GM19452 (cell line): ENCODE data around the gene PHF12.

Source experiments
- ATAC-seq: cut with Tn5 transposase; IDR thresholded peaks from one replicate; pipeline ENCODE4 v1.9.1; 2021; ENCODE audit not compliant: unreplicated experiment

The PHF12 gene

DNA sequence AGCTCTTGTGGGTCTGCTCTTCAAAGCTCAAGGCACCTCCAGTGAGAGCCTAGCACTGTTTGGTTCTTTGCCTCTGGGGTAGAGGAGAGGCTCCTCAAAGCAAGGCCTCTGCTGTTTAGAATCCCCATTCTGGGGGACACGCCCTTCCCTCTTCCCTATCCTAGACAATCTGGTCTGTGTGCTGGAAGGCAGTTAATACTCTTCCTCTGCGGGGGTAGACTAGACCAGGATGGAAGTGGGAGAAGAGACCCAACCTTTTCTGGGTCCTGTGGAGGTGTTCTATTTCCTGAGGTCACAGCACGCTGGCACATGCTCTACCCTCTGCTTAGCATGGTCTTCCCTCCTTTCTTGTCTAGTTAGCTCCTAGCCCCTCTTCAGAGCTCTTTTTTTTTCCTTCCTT is 88.8 kb downstream of the PHF12 start:
- no peak for ATAC-seq

DNA sequence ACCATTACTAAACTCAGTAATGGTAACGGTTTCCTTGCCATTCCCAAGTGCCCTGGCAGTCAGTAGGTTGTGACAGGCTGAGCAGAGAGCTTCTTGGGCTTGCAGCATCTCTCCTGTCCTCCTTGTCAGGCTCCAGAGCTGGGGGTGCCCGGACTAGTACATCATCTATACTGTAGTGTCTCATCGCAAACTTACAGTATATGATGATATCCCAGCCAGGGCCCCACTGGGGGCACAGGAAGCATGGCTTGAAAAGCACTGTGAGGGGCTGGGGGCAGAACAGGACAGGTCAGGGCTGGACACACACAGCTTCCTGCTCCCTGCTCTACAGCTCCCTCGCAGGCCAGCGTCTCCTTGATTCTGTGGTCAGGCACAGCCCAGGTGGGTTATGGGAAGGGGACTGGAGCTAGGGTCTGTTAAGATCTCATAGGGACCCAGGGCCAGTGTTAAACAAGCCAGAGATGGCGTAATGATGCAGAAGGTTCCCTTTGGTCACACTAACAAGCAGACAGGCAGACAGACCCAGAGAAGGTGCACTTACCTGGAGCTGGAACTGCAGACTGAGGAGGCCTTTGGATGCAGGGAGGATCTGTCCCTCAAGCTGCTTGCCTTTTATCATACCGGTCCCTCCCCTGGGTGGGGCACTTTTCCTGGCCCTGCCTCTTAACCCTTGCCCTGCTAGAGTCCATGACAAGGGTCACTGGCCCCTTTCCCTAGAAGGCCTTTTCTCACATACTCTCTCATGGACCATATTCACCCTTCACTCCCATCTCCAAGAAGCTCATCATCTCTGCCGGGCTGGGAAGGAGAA is 89.7 kb downstream of the PHF12 start:
- no peak for ATAC-seq

DNA sequence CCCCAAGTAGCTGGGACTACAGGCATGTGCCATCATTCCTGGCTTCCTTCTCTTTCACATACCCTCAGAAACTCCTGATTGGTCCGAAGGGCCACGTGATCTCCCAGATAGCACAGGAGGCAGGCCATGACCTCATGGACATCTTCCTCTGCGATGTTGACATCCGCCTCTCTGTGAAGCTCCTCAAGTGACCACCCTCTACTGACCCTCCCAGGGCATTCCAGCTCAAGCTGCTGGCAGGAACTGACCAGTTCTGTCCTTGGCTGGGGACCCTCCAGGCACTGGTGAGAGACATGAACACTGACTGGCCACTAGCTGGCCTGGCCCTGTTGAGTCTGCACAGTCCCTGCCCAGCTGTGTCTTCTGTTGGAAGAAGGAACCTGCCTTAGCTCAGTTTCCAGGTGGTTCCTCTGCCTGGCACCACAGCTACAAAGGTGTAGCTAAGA is 90.9 kb downstream of the PHF12 start:
- no peak for ATAC-seq

DNA sequence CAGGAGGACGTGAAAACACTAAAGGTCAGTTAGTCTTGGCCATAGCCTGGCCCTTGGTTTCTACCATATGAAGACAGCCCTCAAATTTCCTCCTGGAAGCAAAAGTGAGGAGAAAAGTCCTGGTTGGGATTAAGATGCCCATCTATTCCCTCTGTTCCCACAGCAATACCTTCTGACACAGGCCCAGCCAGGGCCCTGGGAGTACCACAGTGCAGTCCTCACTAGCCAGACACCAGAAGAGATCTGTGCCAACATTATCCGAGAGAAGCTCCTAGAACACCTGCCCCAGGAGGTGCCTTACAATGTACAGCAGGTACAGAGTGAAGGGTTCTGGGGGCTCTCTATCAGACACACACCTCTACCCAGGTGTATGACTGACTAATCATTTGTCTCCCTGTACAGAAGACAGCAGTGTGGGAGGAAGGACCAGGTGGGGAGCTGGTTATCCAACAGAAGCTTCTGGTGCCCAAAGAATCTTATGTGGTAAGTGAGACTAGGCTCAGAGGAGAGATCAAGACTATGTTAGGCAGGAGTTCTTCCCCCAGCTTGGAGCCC is 92.4 kb downstream of the PHF12 start:
- no peak for ATAC-seq

DNA sequence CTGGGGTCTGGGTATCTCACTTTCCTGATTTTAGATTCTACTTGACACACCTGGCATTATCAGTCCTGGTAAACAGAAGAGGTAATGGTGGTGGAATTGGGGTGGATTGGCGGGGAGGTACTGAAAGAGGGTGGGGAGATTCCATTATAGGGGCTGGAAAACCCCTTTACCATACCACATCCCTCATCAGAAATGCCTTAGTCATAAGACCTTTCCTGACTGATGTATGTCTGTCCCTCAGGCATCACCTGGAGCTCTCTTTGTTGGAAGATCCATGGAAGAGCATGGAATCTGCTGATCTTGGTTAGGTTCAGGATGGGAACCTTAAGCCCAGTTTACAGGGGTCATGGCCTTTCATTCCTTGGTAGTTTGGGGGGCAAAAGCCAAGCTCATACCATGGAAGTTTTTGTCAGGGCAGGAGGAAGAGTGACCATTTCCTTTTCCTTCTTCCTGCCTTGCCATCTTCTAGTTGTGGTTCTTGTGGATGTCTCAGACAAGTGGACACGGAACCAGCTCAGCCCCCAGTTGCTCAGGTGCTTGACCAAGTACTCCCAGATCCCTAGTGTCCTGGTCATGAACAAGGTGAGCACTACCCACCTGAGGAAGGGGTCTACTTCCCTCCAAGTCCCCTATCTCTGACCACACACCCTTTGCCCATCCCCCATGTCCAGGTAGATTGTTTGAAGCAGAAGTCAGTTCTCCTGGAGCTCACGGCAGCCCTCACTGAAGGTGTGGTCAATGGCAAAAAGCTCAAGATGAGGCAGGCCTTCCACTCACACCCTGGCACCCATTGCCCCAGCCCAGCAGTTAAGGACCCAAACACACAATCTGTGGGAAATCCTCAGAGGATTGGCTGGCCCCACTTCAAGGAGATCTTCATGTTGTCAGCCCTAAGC is 93.2 kb downstream of the PHF12 start:
- ATAC-seq: no peak

DNA sequence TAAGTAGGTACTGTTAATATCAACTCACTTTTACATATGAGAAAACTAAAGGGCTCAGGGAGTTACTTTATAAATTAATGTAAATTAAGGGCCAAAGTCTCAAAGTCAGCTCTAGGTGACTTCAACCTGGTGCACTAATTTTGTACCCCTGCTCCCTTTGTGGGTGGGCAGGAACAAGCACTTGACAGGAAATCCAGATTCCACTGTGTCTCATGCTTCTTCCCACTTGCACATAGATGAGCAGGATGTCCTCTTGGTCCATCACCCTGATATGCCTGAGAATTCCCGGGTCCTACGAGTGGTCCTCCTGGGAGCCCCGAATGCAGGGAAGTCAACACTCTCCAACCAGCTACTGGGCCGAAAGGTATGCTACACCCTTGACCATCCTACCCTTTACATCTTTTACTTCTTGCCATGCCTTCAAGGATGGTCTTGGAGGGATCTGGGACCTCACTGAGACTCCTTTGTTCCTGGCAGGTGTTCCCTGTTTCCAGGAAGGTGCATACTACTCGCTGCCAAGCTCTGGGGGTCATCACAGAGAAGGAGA is 95.2 kb downstream of the PHF12 start:
- ATAC-seq: no peak

DNA sequence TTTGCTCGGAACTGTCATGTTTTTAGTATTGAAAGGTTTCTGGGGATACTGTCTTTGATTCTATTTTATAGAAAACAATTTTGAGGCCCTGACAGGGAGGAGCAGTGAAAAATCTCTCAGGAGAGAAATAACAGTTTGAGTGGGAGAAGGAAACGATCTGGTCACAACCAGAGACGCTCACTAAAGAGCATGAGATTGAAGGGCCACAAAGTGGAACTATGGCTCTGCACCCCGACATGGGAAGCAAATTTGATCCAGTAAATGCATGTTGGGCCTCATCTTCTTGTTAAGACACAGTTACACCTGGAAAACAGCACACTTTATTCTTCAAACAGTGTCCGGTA is 96.0 kb downstream of the PHF12 start:
- no peak for ATAC-seq
